GM21515 (cell line): Measurements from ENCODE around the gene SIGLEC9.

Source experiments
- ATAC-seq: cut with Tn5 transposase; IDR thresholded peaks from one replicate; pipeline ENCODE4 v1.9.1; 2021; ENCODE audit not compliant: unreplicated experiment

The SIGLEC9 gene

DNA sequence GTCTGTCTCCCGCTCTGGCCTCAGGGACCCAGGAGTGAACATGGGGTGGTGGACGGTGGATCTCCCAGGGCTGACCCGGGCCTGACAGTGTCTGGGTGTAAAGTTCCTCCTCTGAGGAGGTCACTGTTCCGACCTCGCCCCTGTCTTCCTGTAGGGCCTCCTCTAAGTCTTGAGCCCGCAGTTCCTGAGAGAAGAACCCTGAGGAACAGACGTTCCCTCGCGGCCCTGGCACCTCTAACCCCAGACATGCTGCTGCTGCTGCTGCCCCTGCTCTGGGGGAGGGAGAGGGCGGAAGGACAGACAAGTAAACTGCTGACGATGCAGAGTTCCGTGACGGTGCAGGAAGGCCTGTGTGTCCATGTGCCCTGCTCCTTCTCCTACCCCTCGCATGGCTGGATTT is at the start of gene SIGLEC9:
Gene SIGLEC9, plus strand, starts transcription at position 178 of the 400 bp plus-strand sequence. Its CDS starts 69 bp downstream, at position 247.
- no peak for ATAC-seq

- ATAC-seq, result no peak
Observed at GRCh38 chr19:51075998-51076397, 48.7 kb upstream of the SIGLEC9 start.

DNA sequence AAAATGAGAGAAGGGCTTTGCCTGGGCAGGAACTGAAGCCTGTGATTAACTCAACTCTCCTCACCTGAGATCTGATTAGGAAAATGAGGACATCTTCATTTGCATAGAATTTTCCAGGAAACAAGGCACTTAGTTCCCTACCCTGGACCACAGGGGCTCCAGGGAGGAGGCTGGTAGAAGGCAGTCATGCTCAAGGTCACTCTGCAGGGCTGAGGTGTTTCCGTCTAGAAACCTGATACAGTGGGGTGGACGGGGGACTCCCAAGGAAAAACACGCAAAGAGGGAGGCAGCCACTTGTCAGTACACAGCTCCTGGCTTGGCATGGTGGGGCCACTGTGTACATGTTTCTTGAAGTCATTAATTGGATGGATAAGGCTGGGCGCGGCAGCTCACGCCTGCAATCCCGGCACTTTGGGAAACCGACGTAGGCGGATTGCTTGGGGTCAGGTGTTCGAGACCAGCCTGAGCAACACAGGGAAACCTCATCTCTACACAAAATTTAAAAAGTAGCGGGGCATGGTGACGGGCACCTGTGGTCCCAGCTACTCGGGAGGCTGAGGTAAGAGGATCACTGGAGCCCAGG is 48.0 kb upstream of the SIGLEC9 start:
- ATAC-seq, result no peak

- no peak for ATAC-seq
Observed at GRCh38 chr19:51078104-51078503, 46.6 kb upstream of the SIGLEC9 start.

GRCh38 chr19:51078731-51079130 is 46.0 kb upstream of the SIGLEC9 start:
- no peak for ATAC-seq

GRCh38 chr19:51079481-51080110 is 45.1 kb upstream of the SIGLEC9 start:
- ATAC-seq, result no peak

GRCh38 chr19:51081476-51081875 is 43.2 kb upstream of the SIGLEC9 start:
- ATAC-seq, result no peak

DNA sequence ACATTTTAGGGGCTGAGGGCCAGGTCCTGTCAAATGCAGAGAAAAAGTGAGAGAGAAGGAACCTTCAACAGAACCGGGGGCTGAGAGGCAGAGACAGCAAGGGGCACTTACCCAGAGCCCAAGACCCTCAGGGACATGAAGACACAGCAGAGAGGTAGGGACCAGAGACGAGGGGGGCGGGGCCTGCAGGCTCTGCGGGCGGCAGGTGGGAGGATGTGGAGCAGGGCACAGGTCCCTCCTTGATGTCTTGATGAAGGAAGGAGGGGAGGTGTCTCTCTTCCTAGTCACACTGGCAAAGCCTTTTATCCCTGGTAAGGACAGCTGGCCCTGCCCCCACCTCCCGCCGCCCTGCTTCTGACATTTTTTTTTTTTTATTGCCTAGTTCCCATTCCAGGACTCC is 42.1 kb upstream of the SIGLEC9 start, which contains the start of gene KLK14:
Gene KLK14, minus strand, starts transcription at position 277 of the 400 bp plus-strand sequence. Its CDS starts 273 bp downstream, at position 4.
- no peak for ATAC-seq

GRCh38 chr19:51083181-51083580 is 41.5 kb upstream of the SIGLEC9 start:
- no peak for ATAC-seq

DNA sequence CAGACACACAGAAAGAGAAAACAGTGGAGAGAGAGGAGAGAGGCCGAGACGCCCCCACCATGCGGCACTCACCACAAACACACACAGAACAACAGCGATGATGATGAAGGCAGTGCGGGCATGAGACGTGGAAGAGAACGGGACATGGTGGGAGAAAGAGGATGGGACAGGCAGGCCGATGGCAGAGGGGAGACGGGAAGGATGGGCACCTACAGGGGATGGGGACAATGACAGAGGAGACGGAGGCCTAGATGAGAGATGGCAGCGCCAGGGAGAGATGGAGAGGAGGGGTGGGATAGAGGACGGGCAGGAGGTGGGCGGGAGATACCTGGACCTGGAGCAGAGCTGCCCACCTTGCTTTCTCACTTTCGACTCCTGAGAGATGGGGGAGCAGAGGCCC is 40.9 kb upstream of the SIGLEC9 start:
- no peak for ATAC-seq

DNA sequence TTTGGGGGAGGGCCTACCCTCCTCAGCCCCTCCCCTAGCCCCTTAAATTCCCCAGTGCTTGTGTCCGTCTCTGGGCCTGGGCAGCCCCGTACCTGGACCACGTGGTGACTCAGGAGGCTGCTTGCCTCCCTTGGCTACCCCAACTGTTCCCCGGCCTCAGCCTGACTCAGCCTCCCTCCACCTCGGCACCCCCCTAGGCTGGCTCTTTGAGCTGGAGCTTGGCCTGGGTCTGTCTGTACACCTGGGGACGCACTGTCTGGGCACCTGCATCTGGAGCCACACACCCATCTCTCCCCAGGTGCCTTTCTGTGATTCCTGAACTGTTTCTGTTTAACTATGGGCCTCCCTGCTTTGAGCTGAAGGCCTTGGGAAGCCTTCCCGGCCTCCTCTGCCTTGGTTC is 40.2 kb upstream of the SIGLEC9 start:
- ATAC-seq, result no peak

- no peak for ATAC-seq
Observed at GRCh38 chr19:51086153-51086850, 38.4 kb upstream of the SIGLEC9 start.

DNA sequence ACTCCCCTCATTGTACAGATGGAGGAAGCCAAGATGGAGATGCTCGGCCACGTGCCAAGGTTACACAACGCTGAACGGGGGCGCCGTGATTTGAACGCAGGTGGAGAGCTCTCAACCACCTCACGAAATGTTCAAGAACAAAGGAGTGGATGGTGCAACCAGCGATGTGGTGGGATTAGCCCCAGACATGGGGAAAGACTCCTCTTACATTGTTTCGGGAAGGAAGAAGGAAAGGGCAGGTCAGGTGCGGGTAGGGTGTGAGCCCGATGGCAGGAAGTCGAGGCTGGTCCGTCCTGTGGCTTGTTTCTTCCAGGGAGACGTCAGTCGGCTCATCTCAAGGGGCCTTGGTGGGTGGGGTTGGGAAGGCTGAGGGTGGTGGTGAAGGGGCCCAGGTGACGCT is 34.9 kb upstream of the SIGLEC9 start:
- ATAC-seq, result no peak

DNA sequence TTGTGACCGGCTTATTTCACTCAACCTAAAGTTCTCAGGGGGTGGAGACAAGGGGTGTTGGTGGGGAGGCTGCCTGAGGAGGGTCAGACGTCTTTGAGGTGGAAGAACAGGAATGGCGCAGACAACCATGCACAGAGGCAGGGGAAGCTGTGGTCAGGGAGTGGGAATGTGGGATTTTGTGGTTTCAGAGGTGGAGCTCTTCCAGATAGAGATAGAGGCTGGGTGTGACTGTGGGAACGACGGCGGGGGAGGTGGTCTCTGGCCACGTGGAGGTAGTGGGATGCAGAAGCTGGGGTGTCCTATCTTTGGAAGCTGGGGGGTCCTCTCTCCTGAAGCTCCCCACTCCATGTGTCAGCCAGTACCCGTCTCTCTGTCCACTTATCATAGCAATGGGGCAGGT is 34.2 kb upstream of the SIGLEC9 start:
- no peak for ATAC-seq

DNA sequence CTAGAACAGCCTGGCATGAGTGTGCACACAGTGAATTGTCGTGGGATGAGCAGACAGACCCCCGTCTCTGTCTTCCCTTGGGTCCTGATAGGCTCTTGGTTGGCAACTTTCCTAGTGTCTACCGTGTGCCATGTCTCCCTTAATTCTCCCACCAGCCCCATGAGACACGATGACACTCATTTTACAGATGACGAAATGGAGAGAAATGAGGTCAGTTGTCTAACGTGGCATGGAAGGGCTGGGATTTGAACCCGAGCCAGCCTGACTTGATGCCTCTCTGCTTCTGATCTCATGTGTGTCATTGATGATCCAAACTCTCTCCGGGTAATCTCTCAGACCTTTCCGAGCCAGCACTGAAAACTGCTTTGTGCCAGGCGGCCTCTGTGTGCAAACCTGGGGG is 33.6 kb upstream of the SIGLEC9 start:
- ATAC-seq, result no peak

- ATAC-seq, result no peak
Observed at GRCh38 chr19:51091895-51092873, 32.5 kb upstream of the SIGLEC9 start.

- no peak for ATAC-seq
Observed at GRCh38 chr19:51093101-51093500, 31.6 kb upstream of the SIGLEC9 start.

GRCh38 chr19:51093510-51094345 is 31.0 kb upstream of the SIGLEC9 start:
- no peak for ATAC-seq

DNA sequence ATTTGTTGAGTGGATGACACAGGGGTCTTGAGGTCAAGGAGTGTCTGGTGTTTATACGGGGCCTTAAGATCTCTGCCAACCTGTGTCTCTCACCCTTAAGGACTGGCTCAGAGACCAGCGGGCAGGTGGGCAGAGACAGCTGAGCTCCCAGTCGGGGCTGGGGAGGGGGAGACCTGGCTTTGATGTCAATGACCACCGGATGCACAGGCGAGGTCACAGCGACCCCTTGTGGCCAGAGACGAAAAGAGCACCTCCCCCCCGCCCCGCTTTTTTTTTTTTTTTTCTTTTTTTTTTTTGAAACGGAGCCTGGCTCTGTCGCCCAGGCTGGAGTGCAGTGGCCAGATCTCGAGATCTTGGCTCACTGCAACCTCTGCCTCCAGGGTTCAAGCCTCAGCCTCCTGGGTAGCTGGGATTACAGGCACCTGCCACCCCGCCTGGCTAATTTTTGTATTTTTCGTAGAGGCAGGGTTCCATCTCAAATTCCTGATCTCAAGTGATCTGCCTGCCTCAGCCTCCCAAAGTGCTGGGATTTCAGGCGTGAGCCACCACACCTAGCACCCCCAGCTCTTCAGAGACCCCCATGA is 29.9 kb upstream of the SIGLEC9 start:
- no peak for ATAC-seq
